Activated CD8-positive, alpha-beta memory T cell treated with anti-CD3 and anti-CD28 coated beads for 4 hours (primary cell): ENCODE data around the gene ITIH3.

ENCODE experiments used
- DNase-seq, 2 donors: peaks; one replicate each; pipeline ENCODE4 v3.0.0-alpha.2; 2020; ENCODE audit warnings: low read depth in 2 of 2

ITIH3 gene

GRCh38 chr3:52827441-52827840 lies 32.8 kb downstream of the ITIH3 start:
- DNase-seq = no peak

DNA sequence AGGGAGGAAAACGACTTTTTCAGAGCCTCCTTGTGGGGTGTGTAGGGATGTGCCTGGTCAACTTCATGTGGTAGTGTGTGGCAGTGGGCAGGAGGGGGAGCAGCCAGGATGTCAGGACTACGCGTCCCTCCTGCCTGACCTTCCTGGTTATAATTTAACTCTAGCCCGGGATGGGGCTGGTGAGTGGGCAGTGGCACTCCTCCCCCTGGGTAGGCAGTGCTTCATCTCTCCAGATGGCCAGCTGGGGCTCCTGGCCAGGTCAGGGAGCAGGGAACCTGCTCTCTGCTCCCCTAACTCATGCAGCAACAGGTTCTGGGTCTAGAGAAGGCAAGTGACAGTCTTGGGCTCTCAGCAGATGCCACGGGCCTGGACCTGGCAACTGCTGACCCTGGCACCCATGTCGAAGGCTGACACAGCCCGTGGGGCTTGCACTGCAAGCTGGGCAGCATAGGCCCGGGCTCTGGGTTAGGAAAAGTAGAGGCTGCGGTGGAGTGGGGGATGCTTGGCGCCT lies 33.3 kb downstream of the ITIH3 start:
- no peak for DNase-seq

GRCh38 chr3:52829482-52829881 lies 34.9 kb downstream of the ITIH3 start:
- no peak for DNase-seq

GRCh38 chr3:52829906-52830463 lies 35.4 kb downstream of the ITIH3 start:
- DNase-seq = no peak

GRCh38 chr3:52830535-52831258 lies 36.1 kb downstream of the ITIH3 start, which contains the start of gene ITIH4:
TSS of gene ITIH4 (minus strand) at chr3:52830672. CDS start at chr3:52830642, 30 bp downstream.
- DNase-seq = no peak

GRCh38 chr3:52831500-52832301 lies 37.1 kb downstream of the ITIH3 start:
- no peak for DNase-seq

DNA sequence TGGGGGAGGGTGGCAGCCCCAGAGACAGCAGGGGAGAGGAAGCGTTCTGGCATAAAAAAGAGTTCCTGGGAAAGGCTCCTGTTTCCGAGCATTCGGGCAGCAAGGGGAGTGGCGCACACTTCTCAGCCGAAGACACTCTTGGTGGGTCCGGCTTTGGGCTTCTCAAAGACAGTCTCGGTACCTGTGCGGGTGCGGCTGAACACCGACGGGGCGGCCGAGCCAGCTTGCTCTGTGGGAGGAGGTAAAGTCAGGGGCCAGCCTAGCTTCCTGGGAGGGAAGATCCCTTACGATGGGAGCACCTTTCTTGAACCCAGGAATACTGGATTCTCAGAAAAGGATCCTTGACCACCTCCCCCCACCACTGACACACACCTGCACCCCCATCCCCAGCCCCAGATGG lies 38.6 kb downstream of the ITIH3 start:
- no peak for DNase-seq

DNA sequence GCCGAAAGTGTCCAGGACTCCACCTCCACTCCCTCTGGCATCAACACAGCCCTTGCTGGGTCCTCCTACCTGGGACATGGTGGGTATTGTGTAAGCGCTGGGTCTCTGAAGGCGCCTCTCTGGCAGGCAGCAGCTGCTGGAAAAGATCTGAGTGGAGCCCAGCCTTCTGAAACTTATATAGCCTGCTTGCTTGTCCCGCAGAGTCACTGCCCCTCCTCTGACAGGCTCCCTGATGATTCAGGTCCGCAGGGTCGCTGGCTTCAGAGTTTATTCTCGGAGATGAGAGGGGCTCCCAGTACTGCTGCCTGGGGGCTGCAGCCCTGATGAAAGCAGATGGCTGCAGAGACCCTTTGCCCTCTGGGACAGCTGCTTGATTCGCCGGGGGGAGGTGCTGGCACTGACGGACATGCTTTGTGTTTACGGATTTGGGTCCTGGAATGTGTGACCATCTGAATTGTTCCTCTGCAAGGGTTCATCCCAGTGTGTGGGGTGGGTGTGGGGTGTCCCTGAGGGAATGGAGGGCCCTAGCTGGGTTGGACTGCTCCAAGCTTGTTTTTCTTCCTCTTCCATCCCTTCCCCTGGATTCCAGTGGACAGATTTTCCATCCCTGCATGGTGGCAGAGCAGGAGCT lies 40.4 kb downstream of the ITIH3 start, which contains the start of gene MUSTN1:
TSS of gene MUSTN1 (minus strand) at position 149 of the 631 bp plus-strand sequence. CDS start at position 78, 71 bp downstream.
- DNase-seq = no peak

- DNase-seq = no peak
Measured at GRCh38 chr3:52835766-52836470, 41.3 kb downstream of the ITIH3 start.

DNA sequence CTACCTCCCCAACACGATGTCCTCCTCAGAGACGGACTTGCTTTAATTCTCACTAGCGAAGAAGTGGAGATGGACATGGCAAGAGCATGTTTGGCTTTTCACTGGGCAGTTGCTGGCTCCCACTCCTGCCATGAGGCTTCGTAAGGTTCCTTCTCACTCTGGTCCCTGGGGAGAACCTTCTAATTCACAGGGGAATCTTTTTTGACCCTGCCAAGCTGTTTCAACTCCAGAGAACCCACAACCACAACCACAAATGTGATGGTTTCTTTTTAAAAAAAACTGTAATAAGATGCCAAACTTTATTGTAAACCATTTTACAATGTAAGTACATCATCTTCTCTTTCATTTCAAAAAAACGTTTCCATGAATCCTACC lies 41.9 kb downstream of the ITIH3 start:
- DNase-seq = no peak

DNA sequence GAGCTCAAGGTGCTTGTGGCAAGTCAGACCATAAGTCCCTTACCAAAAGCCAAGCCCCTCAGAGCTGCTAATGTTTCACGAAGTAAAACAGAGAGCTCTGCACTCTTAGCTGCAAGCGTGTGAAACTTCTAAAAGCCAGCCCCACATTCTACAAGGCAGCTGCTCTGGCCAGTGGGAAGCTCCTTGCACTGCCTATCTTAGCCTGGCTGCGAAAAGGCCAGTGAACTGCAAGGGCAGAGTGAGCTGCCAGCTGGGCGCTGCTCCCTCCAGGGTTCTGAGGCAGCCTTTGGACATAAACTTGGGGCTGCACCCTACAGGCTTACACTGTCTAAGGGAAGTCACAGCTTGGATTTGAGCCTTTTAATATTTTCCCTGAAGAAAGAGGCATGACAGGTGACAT lies 42.4 kb downstream of the ITIH3 start:
- no peak for DNase-seq

- no peak for DNase-seq
Measured at GRCh38 chr3:52838561-52839267, 44.1 kb downstream of the ITIH3 start.

DNA sequence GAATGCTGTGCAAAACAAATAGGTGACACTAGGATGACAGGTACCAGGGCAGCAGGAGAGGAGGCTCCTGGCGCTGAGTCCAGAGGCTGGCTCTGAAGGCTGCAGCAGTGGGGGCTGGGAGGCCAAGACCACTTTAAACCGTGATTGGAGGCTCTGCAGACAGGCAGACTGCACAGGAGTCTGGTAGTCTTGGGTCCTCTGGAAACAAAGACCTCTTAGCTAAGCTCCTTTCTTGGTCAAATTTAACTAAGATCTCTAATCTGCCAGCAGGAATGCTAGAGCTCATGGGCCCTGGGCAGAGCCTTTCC lies 44.6 kb downstream of the ITIH3 start:
- DNase-seq = no peak

DNA sequence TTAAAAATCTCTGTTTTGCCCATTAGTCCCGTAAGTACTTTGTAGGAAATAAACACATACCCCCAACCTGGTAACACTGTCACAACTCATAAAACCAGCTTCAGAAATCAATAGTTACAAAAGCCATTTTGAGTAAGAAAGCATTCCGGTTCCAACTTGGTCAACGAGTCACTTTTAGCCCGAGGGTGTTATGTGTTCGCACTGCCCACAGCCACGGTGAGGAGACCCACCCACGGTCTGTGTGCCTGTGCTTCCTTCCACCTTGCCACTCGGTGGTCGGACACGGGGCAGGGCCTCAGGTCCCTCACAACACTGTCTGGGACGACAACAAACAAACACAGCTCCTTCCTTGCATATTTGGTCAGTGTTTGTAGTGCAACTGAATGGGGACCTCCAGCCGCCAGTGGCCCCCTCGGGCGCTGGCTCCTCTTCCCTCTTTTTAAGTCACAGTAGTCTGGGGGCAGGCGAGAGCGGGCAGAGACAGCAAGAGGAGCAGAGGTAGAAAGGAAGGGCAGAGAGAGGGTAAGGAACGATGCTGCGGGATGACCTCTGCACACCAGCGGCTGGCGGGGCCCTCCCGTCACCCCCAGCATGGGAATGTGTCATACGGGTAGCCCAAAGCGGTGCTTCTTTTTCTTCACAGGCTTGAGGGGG lies 45.4 kb downstream of the ITIH3 start:
- no peak for DNase-seq

- no peak for DNase-seq
Measured at GRCh38 chr3:52841211-52841980, 46.8 kb downstream of the ITIH3 start.

DNA sequence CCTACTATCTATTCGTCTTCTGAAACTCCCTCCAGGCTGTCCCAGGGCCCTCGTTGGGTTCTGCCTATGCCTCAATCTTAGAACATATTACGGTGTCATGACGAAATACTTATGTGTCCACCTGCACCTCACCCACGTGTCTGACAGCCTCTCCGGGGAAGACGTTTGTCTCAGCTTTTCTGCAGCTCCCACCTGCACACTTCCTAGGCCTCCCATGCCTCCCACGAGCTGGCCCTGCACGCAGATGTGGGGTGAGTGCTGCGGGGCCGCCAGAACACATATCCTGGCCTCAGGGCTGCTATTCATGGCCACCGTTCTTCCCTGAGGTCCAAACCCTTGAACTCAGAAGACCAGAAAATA lies 47.4 kb downstream of the ITIH3 start:
- no peak for DNase-seq

DNA sequence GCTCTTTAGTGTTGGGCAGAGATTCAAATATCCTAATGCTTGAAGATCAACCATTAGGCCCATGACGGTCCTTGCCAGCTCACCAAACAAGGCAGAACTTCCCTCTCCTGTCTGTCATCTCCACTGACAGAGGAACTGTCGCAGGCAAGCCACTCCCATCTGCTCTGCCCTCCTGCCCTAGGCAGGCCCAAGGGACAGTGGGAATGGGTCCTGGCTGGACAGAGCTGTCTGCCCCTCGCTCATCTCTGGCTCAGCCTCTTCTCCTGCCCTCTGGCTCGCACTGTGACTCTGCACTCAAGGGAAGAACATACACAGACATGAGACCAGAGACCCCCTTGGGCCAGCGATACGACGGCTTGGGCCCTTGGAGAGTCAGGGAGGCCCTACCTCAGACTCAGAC lies 47.8 kb downstream of the ITIH3 start:
- no peak for DNase-seq

DNA sequence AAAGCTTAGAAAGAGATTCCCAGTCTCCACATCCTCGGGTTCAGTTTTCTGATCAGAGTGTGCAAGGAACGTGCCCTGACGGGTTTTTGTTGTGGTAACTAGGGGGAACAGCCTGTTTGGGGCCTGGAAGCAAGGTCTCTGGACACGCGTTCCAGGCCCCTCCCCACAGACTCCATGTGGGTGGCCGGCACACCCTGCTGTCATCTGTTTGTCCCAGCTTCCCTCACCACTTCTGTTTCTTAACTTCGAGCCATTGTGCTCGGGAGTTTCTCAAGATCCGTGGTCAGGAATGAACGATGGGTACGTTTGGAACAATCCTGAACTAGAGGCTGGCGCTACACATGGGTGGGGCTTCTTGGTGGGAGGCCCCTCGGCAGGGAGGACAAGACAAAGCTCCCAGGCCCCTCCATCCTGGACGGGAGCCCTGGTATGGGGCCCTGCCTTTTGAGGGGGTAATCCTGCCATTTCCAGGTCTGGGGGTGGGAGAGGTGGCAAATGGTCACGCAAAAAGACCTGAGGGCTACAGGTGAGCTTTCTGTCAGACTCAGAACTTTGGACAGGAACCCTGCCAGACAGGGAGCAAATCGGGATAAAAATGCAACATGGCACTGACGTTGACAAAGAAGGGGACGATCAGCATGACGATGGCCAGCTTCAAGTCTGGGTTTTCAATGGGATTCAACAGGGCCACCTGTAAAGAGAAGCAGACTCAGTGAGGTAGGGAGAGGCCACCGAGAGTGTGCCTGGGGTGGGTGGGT lies 48.7 kb downstream of the ITIH3 start:
- DNase-seq = no peak

GRCh38 chr3:52843881-52844280 lies 49.3 kb downstream of the ITIH3 start:
- DNase-seq = no peak
